ENCODE data around the gene HAUS7. TPM values are rescaled to one million over a fixed set of nuclear protein-coding genes. Genes with fewer than 3 reads are reported as not detected.

The HAUS7 gene
- total RNA-seq, 2 donors from 2014 or later: 18.1 to 35.7 TPM

- Histone ChIP-seq H3K4me1 (replicated peaks) (no peaks in the 10 kb centered on the region), H3K27me3 (replicated peaks; ENCODE audit: insufficient read depth) (no peaks in the 10 kb centered on the region), H3K4me3 (no peak overlapping the region), H3K9me3 (no peaks in the 10 kb centered on the region), H3K36me3 (no peaks in the 10 kb centered on the region), H3K27ac (no peak overlapping the region)
- WGBS: 97% methylated on average over 29 of the region's 91 CpGs
- DNase-seq (ENCODE audit: low spot score): no peak
- TF ChIP-seq, protein P1, sequence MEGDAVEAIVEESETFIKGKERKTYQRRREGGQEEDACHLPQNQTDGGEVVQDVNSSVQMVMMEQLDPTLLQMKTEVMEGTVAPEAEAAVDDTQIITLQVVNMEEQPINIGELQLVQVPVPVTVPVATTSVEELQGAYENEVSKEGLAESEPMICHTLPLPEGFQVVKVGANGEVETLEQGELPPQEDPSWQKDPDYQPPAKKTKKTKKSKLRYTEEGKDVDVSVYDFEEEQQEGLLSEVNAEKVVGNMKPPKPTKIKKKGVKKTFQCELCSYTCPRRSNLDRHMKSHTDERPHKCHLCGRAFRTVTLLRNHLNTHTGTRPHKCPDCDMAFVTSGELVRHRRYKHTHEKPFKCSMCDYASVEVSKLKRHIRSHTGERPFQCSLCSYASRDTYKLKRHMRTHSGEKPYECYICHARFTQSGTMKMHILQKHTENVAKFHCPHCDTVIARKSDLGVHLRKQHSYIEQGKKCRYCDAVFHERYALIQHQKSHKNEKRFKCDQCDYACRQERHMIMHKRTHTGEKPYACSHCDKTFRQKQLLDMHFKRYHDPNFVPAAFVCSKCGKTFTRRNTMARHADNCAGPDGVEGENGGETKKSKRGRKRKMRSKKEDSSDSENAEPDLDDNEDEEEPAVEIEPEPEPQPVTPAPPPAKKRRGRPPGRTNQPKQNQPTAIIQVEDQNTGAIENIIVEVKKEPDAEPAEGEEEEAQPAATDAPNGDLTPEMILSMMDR (IDR thresholded peaks at IDR 0.05): no peak
- TF ChIP-seq POLR2A (IDR thresholded peaks at IDR 0.05) (no peak), POLR2AphosphoS5 (IDR thresholded peaks at IDR 0.05) (no peak)
- intact Hi-C loops (cut with DNase I): no loop called here
Measured at GRCh38 chrX:153420851-153421599, 49.4 kb downstream of the HAUS7 start.

GRCh38 chrX:153417637-153418036 lies 52.7 kb downstream of the HAUS7 start:
- no peaks in the 10 kb centered on the region for H3K4me1 ChIP-seq (replicated peaks)
- H3K9me3 ChIP-seq: no peaks in the 10 kb centered on the region
- WGBS: 82% methylated on average over 8 of the region's 8 CpGs
- intact Hi-C loops (cut with DNase I): no loop called here
- H3K4me3 ChIP-seq: no peak overlapping the region
- no peak overlapping the region for H3K27ac ChIP-seq
- no peak for TF ChIP-seq POLR2A (IDR thresholded peaks at IDR 0.05)
- TF ChIP-seq POLR2AphosphoS5 (IDR thresholded peaks at IDR 0.05): no peak
- TF ChIP-seq, protein P1 (IDR thresholded peaks at IDR 0.05): no peak
- no peaks in the 10 kb centered on the region for H3K27me3 ChIP-seq (replicated peaks; ENCODE audit: insufficient read depth)
- DNase-seq (ENCODE audit: low spot score): no peak
- no peaks in the 10 kb centered on the region for H3K36me3 ChIP-seq

GRCh38 chrX:153416781-153417450 lies 53.5 kb downstream of the HAUS7 start:
- no peak overlapping the region for H3K4me3 ChIP-seq
- H3K27ac ChIP-seq: no peak overlapping the region
- no peaks in the 10 kb centered on the region for H3K27me3 ChIP-seq (replicated peaks; ENCODE audit: insufficient read depth)
- WGBS: 48% methylated on average over 12 of the region's 12 CpGs
- no peaks in the 10 kb centered on the region for H3K36me3 ChIP-seq
- no peak for DNase-seq (ENCODE audit: low spot score)
- no peaks in the 10 kb centered on the region for H3K4me1 ChIP-seq (replicated peaks)
- intact Hi-C loops (cut with DNase I): no loop called here
- no peak for TF ChIP-seq POLR2AphosphoS5 (IDR thresholded peaks at IDR 0.05)
- TF ChIP-seq, protein P1 (IDR thresholded peaks at IDR 0.05): no peak
- no peak for TF ChIP-seq POLR2A (IDR thresholded peaks at IDR 0.05)
- H3K9me3 ChIP-seq: no peaks in the 10 kb centered on the region

- no peaks in the 10 kb centered on the region for H3K36me3 ChIP-seq
- no peak overlapping the region for H3K4me3 ChIP-seq
- H3K27ac ChIP-seq: no peak overlapping the region
- 69% methylated on average over 9 of the region's 9 CpGs for WGBS
- H3K27me3 ChIP-seq (replicated peaks; ENCODE audit: insufficient read depth): no peaks in the 10 kb centered on the region
- no peak for DNase-seq (ENCODE audit: low spot score)
- H3K9me3 ChIP-seq: no peaks in the 10 kb centered on the region
- intact Hi-C loops (cut with DNase I): no loop called here
- TF ChIP-seq, protein P1 (IDR thresholded peaks at IDR 0.05): no peak
- TF ChIP-seq POLR2AphosphoS5 (IDR thresholded peaks at IDR 0.05): no peak
- H3K4me1 ChIP-seq (replicated peaks): no peaks in the 10 kb centered on the region
Measured at GRCh38 chrX:153414856-153415510, 55.4 kb downstream of the HAUS7 start.
